Measurements from ENCODE around the gene LILRB5. TPM values are rescaled to one million over a fixed set of nuclear protein-coding genes. Genes with fewer than 3 reads are reported as not detected.

The LILRB5 gene
- total and polyA plus RNA-seq, 2 of the 8 experiments (the other 6 are each of a cell fraction or from before 2014, with no cell fraction given) = 0.05 TPM; not detected in 1

DNA sequence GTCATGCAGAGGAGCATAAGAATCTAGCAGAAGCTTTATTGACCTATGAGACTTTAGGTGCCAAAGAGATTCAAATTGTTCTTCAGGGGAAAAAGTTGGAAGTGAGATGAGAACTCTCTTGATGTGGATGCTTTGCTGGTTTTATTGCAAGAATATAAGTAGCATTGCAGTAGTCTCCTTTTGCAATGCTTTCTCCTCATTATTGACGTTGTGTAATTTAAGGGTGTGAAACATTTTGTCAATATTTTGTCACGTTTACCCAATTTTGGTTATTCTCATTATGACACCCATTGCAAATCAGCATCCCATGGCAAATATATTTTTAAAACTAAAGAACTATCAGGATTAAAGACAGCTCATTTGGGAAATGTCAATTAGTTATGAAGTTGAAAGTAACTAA, 11.9 kb upstream of the LILRB5 start:
- no peak overlapping the region for H2BK15ac ChIP-seq (ENCODE audit: low read length)
- H2AK5ac ChIP-seq (ENCODE audit: low read depth, low read length) = no peak overlapping the region
- H3K18ac ChIP-seq (ENCODE audit: extremely low read depth, low read length) = no peak overlapping the region
- peaks cover 0 to 2% (median 0%) of the 10 kb centered on the region in 4 experiments; a peak in 2 of 7 replicates for H3K4me1 ChIP-seq (replicated peaks in 1 of 4; ENCODE audit: control insufficient read depth in 3 of 4, insufficient read depth in 4 of 4, low read length in 3 of 4)
- H2BK5ac ChIP-seq (ENCODE audit: low read depth, low read length) = no peak overlapping the region
- no peak overlapping the region for H3K9ac ChIP-seq (replicated peaks in 1 of 4; ENCODE audit: extremely low read depth in 1 of 4, low read depth in 3 of 4, low read length in 3 of 4)
- no peak overlapping the region for H2BK12ac ChIP-seq (ENCODE audit: low read depth, low read length)
- no peaks in the 10 kb centered on the region for H3K36me3 ChIP-seq (ENCODE audit: control insufficient read depth in 2 of 4, insufficient read depth in 4 of 4, low read length in 3 of 4)
- H3K27me3 ChIP-seq (replicated peaks in 1 of 4; ENCODE audit: control insufficient read depth in 3 of 4, extremely low read depth in 1 of 4, insufficient read depth in 3 of 4, low read length in 3 of 4) = no peaks in the 10 kb centered on the region
- no peak overlapping the region for H4K8ac ChIP-seq (ENCODE audit: extremely low read depth, insufficient read depth, low read length)
- no peak overlapping the region for H3K4me3 ChIP-seq (ENCODE audit: extremely low read depth in 1 of 4, insufficient read depth in 2 of 4, low read depth in 3 of 4, low read length in 4 of 4)
- H3K23me2 ChIP-seq (ENCODE audit: low read depth, low read length) = no peaks in the 10 kb centered on the region; the same call in 1 of the 2 replicates
- no peak overlapping the region for H3K23ac ChIP-seq (ENCODE audit: insufficient read length)
- H4K91ac ChIP-seq (replicated peaks; ENCODE audit: insufficient read length, low read length) = no peak overlapping the region
- H3K79me2 ChIP-seq (ENCODE audit: control insufficient read depth in 1 of 2, insufficient read depth in 2 of 2, low read length in 2 of 2) = no peaks in the 10 kb centered on the region
- no peaks in the 10 kb centered on the region for H3K79me1 ChIP-seq (ENCODE audit: low read depth, low read length)
- H3K14ac ChIP-seq (ENCODE audit: insufficient read length) = no peak overlapping the region
- 71% methylated on average over 2 of the region's 2 CpGs; no CpG with 5 or more reads in 1 of the 2 experiments for WGBS, 2 experiments (ENCODE audit: extremely low coverage in 1 of 2, insufficient coverage in 1 of 2, insufficient read length in 1 of 2, insufficient replicate concordance in 2 of 2, low coverage in 1 of 2, low lambda C conversion rate in 2 of 2, missing lambda C conversion rate in 1 of 2)
- no peak overlapping the region for H4K5ac ChIP-seq (ENCODE audit: insufficient read length, low read depth, low read length)
- H3K4me2 ChIP-seq (ENCODE audit: insufficient read depth in 1 of 2, low read depth in 2 of 2, low read length in 2 of 2) = no peak overlapping the region
- FAIRE-seq (no peak), DNase-seq (ENCODE audit: low read depth in 1 of 2, low spot score in 2 of 2) (no peak)
- H4K20me1 ChIP-seq (replicated peaks in 1 of 2; ENCODE audit: control insufficient read depth in 1 of 2, insufficient read depth in 2 of 2, low read length in 2 of 2) = no peaks in the 10 kb centered on the region
- H2BK20ac ChIP-seq (ENCODE audit: low read length) = no peak overlapping the region
- ChIA-PET CTCF (ENCODE audit: partially characterized antibody) (interaction anchor here (0.6 to 5.9 kb wide), 5 partner anchors 12 to 121 kb away, joined by 3 to 41 read pairs (median 5); partner anchors contain the start of gene LILRB5), POLR2A (ENCODE audit: partially characterized antibody) (interaction anchor here (0.7 to 1.0 kb wide), 2 partner anchors 62 to 71 kb away, joined by 3 read pairs; no protein-coding TSS in a partner anchor)
- H2AFZ ChIP-seq (ENCODE audit: low read length) = no peak overlapping the region
- no peaks in the 10 kb centered on the region for H3K9me3 ChIP-seq (ENCODE audit: insufficient read depth in 2 of 2, low read depth in 1 of 2, low read length in 1 of 2)
- no peak overlapping the region for H3K27ac ChIP-seq (ENCODE audit: low read depth, low read length)
- H3K4ac ChIP-seq (replicated peaks; ENCODE audit: insufficient read length, low read depth, low read length) = no peak overlapping the region
- no peak overlapping the region for H3K56ac ChIP-seq (replicated peaks; ENCODE audit: insufficient read length, low read depth, low read length)
- H2BK120ac ChIP-seq (replicated peaks; ENCODE audit: low read depth, low read length) = no peak overlapping the region
- TF ChIP-seq CHD2 (IDR thresholded peaks at IDR 0.05; ENCODE audit: low read length) = no peak
- TF ChIP-seq BCL11A (IDR thresholded peaks at IDR 0.05; ENCODE audit: low read depth in 2 of 2, low read length in 2 of 2) = no peak

All from H1 (cell line).